GM18867 (cell line): ENCODE data around the gene PRR7.

Experiments used
- ATAC-seq: cut with Tn5 transposase; IDR thresholded peaks from one replicate; pipeline ENCODE4 v1.9.1; 2021; ENCODE audit warnings: mild to moderate bottlenecking, moderate library complexity; ENCODE audit not compliant: unreplicated experiment

The PRR7 gene

GRCh38 chr5:177423671-177424070 lies 22.9 kb upstream of the PRR7 start:
- no peak for ATAC-seq

- ATAC-seq, result no peak
These were observed 21.3 kb upstream of the PRR7 start for GRCh38 chr5:177425196-177425800.

GRCh38 chr5:177425801-177426565 lies 20.6 kb upstream of the PRR7 start:
- ATAC-seq, result peak; percentile 75

GRCh38 chr5:177426566-177427210 lies 19.9 kb upstream of the PRR7 start, which contains the start of gene GRK6:
Gene GRK6, plus strand, starts transcription at chr5:177426676. Its CDS starts 170 bp downstream, at chr5:177426846.
- ATAC-seq, result peak; percentile 12

- ATAC-seq, result no peak
These were observed 19.3 kb upstream of the PRR7 start for GRCh38 chr5:177427211-177427822.

GRCh38 chr5:177427919-177428573 lies 18.6 kb upstream of the PRR7 start:
- no peak for ATAC-seq

- no peak for ATAC-seq
These were observed 17.9 kb upstream of the PRR7 start for GRCh38 chr5:177428574-177429217.

GRCh38 chr5:177429248-177430040 lies 17.2 kb upstream of the PRR7 start:
- ATAC-seq, result no peak

GRCh38 chr5:177430140-177430951 lies 16.3 kb upstream of the PRR7 start:
- no peak for ATAC-seq

GRCh38 chr5:177430972-177431316 lies 15.7 kb upstream of the PRR7 start:
- no peak for ATAC-seq

GRCh38 chr5:177431317-177432142 lies 15.1 kb upstream of the PRR7 start:
- peak; percentile 47 for ATAC-seq

- no peak for ATAC-seq
These were observed 14.3 kb upstream of the PRR7 start for GRCh38 chr5:177432143-177432838.

- ATAC-seq, result no peak
These were observed 13.6 kb upstream of the PRR7 start for GRCh38 chr5:177432839-177433657.

GRCh38 chr5:177433658-177434217 lies 12.9 kb upstream of the PRR7 start:
- ATAC-seq, result no peak

GRCh38 chr5:177434437-177434836 lies 12.2 kb upstream of the PRR7 start:
- ATAC-seq, result no peak
